Ishikawa (cell line): ENCODE data around the gene NTNG1.

ENCODE experiments used
- CEBPB ChIP-seq: IDR thresholded peaks from 2 replicates; pipeline ENCODE4 v1.6.1; 2012
- CREB1 ChIP-seq: IDR thresholded peaks from 2 replicates; pipeline ENCODE4 v1.6.1; 2012; ENCODE audit warnings: low read depth
- EGR1 ChIP-seq: IDR thresholded peaks from 2 replicates; pipeline ENCODE4 v1.6.1; 2012
- EP300 ChIP-seq: IDR thresholded peaks from 2 replicates; pipeline ENCODE4 v1.6.1; 2012; ENCODE audit warnings: borderline replicate concordance
- FOXM1 ChIP-seq: IDR thresholded peaks from 2 replicates; pipeline ENCODE4 v1.6.1; 2012; ENCODE audit warnings: low read depth, borderline replicate concordance
- NFIC ChIP-seq: IDR thresholded peaks from 2 replicates; pipeline ENCODE4 v1.6.1; 2012
- RAD21 ChIP-seq: IDR thresholded peaks from 2 replicates; pipeline ENCODE4 v1.6.1; 2012; ENCODE audit warnings: low read depth
- TAF1 ChIP-seq: IDR thresholded peaks from 2 replicates; pipeline ENCODE4 v1.6.1; 2012; ENCODE audit warnings: low read depth, mild to moderate bottlenecking
- TCF12 ChIP-seq: IDR thresholded peaks from 2 replicates; pipeline ENCODE4 v1.6.1; 2012; ENCODE audit warnings: low read depth
- TEAD4 ChIP-seq: IDR thresholded peaks from 2 replicates; pipeline ENCODE4 v1.6.1; 2012
- YY1 ChIP-seq: IDR thresholded peaks from 2 replicates; pipeline ENCODE4 v1.6.1; 2012; ENCODE audit warnings: low read depth
- ZBTB7A ChIP-seq: IDR thresholded peaks from 2 replicates; pipeline ENCODE4 v1.6.1; 2012; ENCODE audit warnings: low read depth
- TF ChIP-seq, protein P1 (sequence below): IDR thresholded peaks from 2 replicates; pipeline ENCODE4 v1.6.1; 2012
- TF ChIP-seq, protein P2 (sequence below): IDR thresholded peaks from 2 replicates; pipeline ENCODE4 v1.6.1; 2012
- TF ChIP-seq, protein P3 (sequence below): IDR thresholded peaks from 2 replicates; pipeline ENCODE4 v1.6.1; 2012; ENCODE audit warnings: low read depth, mild to moderate bottlenecking

Gene NTNG1

DNA sequence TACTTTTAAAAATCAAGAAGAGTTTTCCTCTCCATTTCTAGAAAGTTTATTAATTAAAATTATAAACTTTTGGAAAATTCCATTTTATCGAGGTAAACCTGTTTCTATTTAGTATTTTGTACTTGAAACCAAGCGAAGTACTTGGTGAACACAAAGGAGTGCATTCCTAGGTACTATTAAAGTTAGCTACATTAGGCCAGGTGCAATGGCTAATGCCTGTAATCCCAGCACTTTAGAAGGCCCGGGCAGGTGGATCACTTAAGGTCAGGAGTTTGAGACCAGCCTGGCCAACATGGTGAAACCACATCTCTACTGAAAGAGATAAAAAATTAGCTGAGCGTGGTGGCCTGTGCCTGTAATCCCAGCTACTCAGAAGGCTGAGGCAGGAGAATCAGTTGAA lies 292.2 kb downstream of the NTNG1 start:
- TF ChIP-seq, protein P1, sequence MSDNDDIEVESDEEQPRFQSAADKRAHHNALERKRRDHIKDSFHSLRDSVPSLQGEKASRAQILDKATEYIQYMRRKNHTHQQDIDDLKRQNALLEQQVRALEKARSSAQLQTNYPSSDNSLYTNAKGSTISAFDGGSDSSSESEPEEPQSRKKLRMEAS: no peak
- TF ChIP-seq TAF1 (no peak), EP300 (no peak), YY1 (no peak), FOXM1 (no peak), TEAD4 (no peak), CREB1 (no peak), RAD21 (no peak), CEBPB (no peak), NFIC (no peak), EGR1 (no peak), TCF12 (no peak), ZBTB7A (no peak)
- TF ChIP-seq, protein P2, sequence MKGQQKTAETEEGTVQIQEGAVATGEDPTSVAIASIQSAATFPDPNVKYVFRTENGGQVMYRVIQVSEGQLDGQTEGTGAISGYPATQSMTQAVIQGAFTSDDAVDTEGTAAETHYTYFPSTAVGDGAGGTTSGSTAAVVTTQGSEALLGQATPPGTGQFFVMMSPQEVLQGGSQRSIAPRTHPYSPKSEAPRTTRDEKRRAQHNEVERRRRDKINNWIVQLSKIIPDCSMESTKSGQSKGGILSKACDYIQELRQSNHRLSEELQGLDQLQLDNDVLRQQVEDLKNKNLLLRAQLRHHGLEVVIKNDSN: no peak
- TF ChIP-seq, protein P3, sequence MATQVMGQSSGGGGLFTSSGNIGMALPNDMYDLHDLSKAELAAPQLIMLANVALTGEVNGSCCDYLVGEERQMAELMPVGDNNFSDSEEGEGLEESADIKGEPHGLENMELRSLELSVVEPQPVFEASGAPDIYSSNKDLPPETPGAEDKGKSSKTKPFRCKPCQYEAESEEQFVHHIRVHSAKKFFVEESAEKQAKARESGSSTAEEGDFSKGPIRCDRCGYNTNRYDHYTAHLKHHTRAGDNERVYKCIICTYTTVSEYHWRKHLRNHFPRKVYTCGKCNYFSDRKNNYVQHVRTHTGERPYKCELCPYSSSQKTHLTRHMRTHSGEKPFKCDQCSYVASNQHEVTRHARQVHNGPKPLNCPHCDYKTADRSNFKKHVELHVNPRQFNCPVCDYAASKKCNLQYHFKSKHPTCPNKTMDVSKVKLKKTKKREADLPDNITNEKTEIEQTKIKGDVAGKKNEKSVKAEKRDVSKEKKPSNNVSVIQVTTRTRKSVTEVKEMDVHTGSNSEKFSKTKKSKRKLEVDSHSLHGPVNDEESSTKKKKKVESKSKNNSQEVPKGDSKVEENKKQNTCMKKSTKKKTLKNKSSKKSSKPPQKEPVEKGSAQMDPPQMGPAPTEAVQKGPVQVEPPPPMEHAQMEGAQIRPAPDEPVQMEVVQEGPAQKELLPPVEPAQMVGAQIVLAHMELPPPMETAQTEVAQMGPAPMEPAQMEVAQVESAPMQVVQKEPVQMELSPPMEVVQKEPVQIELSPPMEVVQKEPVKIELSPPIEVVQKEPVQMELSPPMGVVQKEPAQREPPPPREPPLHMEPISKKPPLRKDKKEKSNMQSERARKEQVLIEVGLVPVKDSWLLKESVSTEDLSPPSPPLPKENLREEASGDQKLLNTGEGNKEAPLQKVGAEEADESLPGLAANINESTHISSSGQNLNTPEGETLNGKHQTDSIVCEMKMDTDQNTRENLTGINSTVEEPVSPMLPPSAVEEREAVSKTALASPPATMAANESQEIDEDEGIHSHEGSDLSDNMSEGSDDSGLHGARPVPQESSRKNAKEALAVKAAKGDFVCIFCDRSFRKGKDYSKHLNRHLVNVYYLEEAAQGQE: no peak

DNA sequence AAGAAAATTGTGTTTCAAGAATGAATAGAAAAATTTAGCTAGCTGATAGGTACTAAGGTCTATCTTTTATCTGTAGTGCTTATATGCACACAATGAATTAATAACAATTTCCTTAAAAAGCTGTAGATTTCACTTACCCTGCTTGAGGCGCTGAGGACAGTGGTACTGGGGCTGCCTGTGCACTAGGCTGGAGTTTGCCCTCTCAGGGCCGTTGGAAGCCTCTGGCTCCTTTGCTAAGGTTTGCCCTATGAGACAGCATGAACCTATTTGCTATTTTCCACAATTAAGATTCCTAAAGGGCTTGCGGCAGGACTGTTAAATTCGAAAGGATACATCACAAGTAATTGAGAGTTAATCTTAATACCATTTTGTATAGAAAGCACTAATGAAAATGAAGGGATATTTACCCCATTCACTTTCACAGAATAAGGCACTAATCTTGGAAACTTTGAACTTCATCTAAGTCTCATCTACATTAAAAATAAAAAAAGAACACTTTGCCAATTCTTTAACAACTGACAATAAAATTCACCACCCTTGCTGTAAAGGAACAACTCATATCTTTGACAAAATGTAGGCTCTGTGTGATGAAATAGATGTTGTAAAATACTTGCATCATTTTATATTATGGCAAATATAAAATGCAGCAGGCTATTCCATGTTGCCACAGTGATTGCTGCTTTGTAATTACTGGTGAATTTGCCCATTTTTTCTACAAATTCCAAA lies 293.0 kb downstream of the NTNG1 start:
- TF ChIP-seq TCF12 (no peak), YY1 (no peak), CEBPB (no peak), EGR1 (no peak), TAF1 (no peak), TEAD4 (no peak), FOXM1 (no peak), EP300 (no peak), ZBTB7A (no peak), CREB1 (no peak), RAD21 (no peak), NFIC (no peak)
- TF ChIP-seq, protein P3: no peak
- TF ChIP-seq, protein P1: no peak
- TF ChIP-seq, protein P2: no peak

DNA sequence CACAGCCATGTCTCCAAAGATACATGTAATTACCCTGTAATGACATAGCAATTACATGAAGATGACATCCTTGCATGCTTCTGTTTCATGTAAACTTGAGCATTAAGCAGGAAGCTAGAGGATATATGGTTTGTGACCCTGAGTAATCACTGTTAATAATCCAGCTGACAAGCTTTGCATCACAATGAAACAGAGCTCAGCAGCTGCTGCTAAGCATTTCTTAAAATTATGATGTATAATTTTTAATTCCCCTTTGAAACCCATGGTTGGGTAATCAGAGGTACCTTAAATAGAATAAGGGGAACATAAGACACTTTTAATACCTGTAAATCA lies 293.5 kb downstream of the NTNG1 start:
- TF ChIP-seq EGR1 (no peak), EP300 (no peak), TAF1 (no peak), RAD21 (no peak), NFIC (no peak), ZBTB7A (no peak), CREB1 (no peak), CEBPB (no peak), FOXM1 (no peak), TEAD4 (no peak), YY1 (no peak)
- TF ChIP-seq, protein P3: no peak
- TF ChIP-seq, protein P1: no peak
- TF ChIP-seq, protein P2: no peak
